ENCODE data around the gene SLC49A4. TPM values are rescaled to one million over a fixed set of nuclear protein-coding genes. Genes with fewer than 3 reads are reported as not detected.

Gene SLC49A4
- total RNA-seq, 3 donors from 2014 or later (not counting 1 experiment from before 2014, with no cell fraction given) = 5.6 to 8.0 (median 7.5) TPM

DNA sequence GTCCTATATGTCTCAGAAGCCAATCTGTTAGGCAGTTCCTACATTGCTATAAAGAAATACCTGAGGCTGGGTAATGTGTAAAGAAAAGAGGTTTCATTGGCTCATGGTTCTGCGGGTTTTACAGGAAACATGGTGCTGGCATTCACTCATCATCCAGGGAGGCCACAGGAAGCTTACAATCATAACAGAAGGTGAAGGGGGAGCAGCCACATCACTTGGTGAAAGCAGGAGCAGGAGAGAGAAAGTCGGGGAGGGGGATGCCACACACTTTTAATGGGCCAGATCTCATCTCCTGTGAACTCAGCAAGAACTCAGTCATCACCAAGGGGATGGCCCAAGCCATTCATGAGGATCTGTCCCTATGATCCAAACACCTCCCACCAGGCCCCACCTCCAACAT is 9.1 kb downstream of the SLC49A4 start:
- Mint-ChIP-seq H3K27ac (no peak overlapping the region), H3K4me3 (no peak overlapping the region), H3K36me3 (no peaks in the 10 kb centered on the region), H3K9me3 (no peaks in the 10 kb centered on the region), H3K4me1 (peaks cover 0 to 7% of the 10 kb centered on the region in 2 donors), H3K27me3 (ENCODE audit: low read depth in 2 of 2) (no peaks in the 10 kb centered on the region)
- peaks cover 2% of the 10 kb centered on the region for H3K36me3 ChIP-seq (ENCODE audit: control insufficient read depth, insufficient read depth, low read length)
- TF ChIP-seq, protein P1, sequence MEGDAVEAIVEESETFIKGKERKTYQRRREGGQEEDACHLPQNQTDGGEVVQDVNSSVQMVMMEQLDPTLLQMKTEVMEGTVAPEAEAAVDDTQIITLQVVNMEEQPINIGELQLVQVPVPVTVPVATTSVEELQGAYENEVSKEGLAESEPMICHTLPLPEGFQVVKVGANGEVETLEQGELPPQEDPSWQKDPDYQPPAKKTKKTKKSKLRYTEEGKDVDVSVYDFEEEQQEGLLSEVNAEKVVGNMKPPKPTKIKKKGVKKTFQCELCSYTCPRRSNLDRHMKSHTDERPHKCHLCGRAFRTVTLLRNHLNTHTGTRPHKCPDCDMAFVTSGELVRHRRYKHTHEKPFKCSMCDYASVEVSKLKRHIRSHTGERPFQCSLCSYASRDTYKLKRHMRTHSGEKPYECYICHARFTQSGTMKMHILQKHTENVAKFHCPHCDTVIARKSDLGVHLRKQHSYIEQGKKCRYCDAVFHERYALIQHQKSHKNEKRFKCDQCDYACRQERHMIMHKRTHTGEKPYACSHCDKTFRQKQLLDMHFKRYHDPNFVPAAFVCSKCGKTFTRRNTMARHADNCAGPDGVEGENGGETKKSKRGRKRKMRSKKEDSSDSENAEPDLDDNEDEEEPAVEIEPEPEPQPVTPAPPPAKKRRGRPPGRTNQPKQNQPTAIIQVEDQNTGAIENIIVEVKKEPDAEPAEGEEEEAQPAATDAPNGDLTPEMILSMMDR (IDR thresholded peaks at IDR 0.05) = no peak
- intact Hi-C loops (cut with micrococcal nuclease) = no loop called here
- DNase-seq (no peak), ATAC-seq (no peak)
- no peaks in the 10 kb centered on the region for H3K27me3 ChIP-seq (ENCODE audit: control insufficient read depth, insufficient read depth, low read length)
- H3K9me3 ChIP-seq (ENCODE audit: control insufficient read depth, insufficient read depth, low read length) = no peaks in the 10 kb centered on the region
- no peak overlapping the region for H3K27ac ChIP-seq (ENCODE audit: low read length)
- no peaks in the 10 kb centered on the region for H3K4me1 ChIP-seq (ENCODE audit: control insufficient read depth, insufficient read depth, low read length)
- WGBS (ENCODE audit: insufficient coverage) = 74% methylated on average over 2 of the region's 2 CpGs
- no peak overlapping the region for H3K4me3 ChIP-seq (ENCODE audit: low read length)

DNA sequence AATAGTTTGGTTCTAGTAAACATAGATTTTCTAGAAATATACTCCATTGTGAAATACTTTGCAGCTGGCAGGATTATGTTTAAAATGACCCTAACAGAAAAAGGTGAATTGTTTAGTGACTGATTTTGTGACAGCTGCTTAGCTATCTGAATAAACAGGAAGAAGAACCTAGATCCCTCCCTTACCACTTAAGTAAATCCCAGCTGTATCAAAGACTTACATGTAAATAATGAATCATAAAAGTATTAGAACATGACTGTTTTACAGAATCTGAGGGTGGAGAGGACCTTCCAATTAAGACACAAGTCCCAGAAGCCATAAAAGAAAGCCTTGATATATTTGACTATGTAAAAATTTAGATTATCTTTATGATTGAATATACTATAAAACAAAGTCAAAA is 15.9 kb downstream of the SLC49A4 start:
- ATAC-seq = no peak
- TF ChIP-seq, protein P1 (IDR thresholded peaks at IDR 0.05) = no peak
- H3K27me3 ChIP-seq (ENCODE audit: control insufficient read depth, insufficient read depth, low read length) = no peaks in the 10 kb centered on the region
- no peaks in the 10 kb centered on the region for H3K4me1 ChIP-seq (ENCODE audit: control insufficient read depth, insufficient read depth, low read length)
- no peak overlapping the region for H3K4me3 ChIP-seq (ENCODE audit: low read length)
- intact Hi-C loops (cut with micrococcal nuclease) = no loop called here
- no peak for DNase-seq
- no peaks in the 10 kb centered on the region for H3K9me3 ChIP-seq (ENCODE audit: control insufficient read depth, insufficient read depth, low read length)
- H3K27me3 Mint-ChIP-seq (ENCODE audit: low read depth in 2 of 2) = no peaks in the 10 kb centered on the region
- no peaks in the 10 kb centered on the region for H3K36me3 Mint-ChIP-seq
- no peak overlapping the region for H3K27ac Mint-ChIP-seq
- H3K4me3 Mint-ChIP-seq = no peak overlapping the region
- peaks cover 2% of the 10 kb centered on the region for H3K36me3 ChIP-seq (ENCODE audit: control insufficient read depth, insufficient read depth, low read length)
- no peaks in the 10 kb centered on the region for H3K9me3 Mint-ChIP-seq
- no peak overlapping the region for H3K27ac ChIP-seq (ENCODE audit: low read length)
- no peaks in the 10 kb centered on the region for H3K4me1 Mint-ChIP-seq

DNA sequence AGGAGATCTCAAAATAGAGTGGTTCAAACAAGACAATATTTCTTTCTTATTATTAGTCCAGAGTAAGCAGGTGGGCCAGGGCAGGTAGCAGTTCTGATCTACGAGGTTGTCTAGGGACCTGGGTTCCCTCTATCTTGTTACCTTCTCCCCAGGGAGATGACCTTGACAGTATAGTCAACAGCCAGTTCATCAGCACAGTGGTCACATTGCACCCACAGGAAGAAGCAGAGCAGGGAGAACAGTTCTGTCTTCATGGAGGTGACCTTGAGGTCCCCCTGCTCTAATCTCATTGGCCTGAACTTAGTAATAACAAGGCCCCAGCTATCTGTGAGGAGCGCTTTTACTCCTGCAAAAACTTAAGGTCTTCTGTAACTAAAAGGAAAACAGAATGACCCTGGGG is 21.7 kb downstream of the SLC49A4 start:
- Mint-ChIP-seq H3K9me3 (no peaks in the 10 kb centered on the region), H3K4me1 (peaks cover 0 to 7% of the 10 kb centered on the region in 2 donors), H3K36me3 (no peaks in the 10 kb centered on the region), H3K27me3 (ENCODE audit: low read depth in 2 of 2) (no peaks in the 10 kb centered on the region), H3K4me3 (no peak overlapping the region), H3K27ac (no peak overlapping the region)
- TF ChIP-seq, protein P1 (IDR thresholded peaks at IDR 0.05) = no peak
- no peak for ATAC-seq
- Histone ChIP-seq H3K4me1 (ENCODE audit: control insufficient read depth, insufficient read depth, low read length) (no peaks in the 10 kb centered on the region), H3K27ac (ENCODE audit: low read length) (no peak overlapping the region), H3K9me3 (ENCODE audit: control insufficient read depth, insufficient read depth, low read length) (no peaks in the 10 kb centered on the region), H3K36me3 (ENCODE audit: control insufficient read depth, insufficient read depth, low read length) (no peaks in the 10 kb centered on the region), H3K27me3 (ENCODE audit: control insufficient read depth, insufficient read depth, low read length) (no peaks in the 10 kb centered on the region), H3K4me3 (ENCODE audit: low read length) (no peak overlapping the region)
- intact Hi-C loops (cut with micrococcal nuclease) = no loop called here
- WGBS (ENCODE audit: insufficient coverage) = 88% methylated on average over 2 of the region's 2 CpGs
- DNase-seq = no peak

All from natural killer cell (primary cell).